ENCODE measurements around the gene KCNK5. TPM values are rescaled to one million over a fixed set of nuclear protein-coding genes. Genes with fewer than 3 reads are reported as not detected.

Gene KCNK5
- polyA plus RNA-seq, 1 donor from 2014 or later: not detected

- Histone ChIP-seq H3K4me3 (ENCODE audit: low read length) (no peak overlapping the region), H3K9me3 (ENCODE audit: low read length) (no peaks in the 10 kb centered on the region), H3K27me3 (ENCODE audit: insufficient read depth, low read depth, low read length) (no peaks in the 10 kb centered on the region), H3K9me2 (ENCODE audit: insufficient read depth, low read length) (no peaks in the 10 kb centered on the region), H3F3A (ENCODE audit: insufficient read depth, low read length, poor library complexity, severe bottlenecking) (no peaks in the 10 kb centered on the region), H3K9ac (ENCODE audit: low read length) (no peak overlapping the region), H3K27ac (ENCODE audit: low read length) (no peak overlapping the region), H3K4me2 (ENCODE audit: low read length) (no peak overlapping the region), H2AFZ (ENCODE audit: low read depth, low read length) (no peak overlapping the region), H3K79me2 (replicated peaks; ENCODE audit: insufficient read depth, low read length) (no peaks in the 10 kb centered on the region), H4K20me1 (ENCODE audit: insufficient read depth) (no peaks in the 10 kb centered on the region), H3K36me3 (ENCODE audit: insufficient read depth, low read length) (no peaks in the 10 kb centered on the region)
- TF ChIP-seq SMC3 (conservative IDR thresholded peaks at IDR 0.05; ENCODE audit: poor library complexity) (no peak), MXI1 (conservative IDR thresholded peaks at IDR 0.05; ENCODE audit: poor library complexity, severe bottlenecking) (no peak), TAF1 (IDR thresholded peaks at IDR 0.05; ENCODE audit: low read depth) (no peak), REST (IDR thresholded peaks at IDR 0.05; ENCODE audit: borderline replicate concordance) (no peak), RAD21 (conservative IDR thresholded peaks at IDR 0.05) (no peak), EZH2 (IDR thresholded peaks at IDR 0.05; ENCODE audit: borderline replicate concordance, insufficient read depth, low read length, poor library complexity, severe bottlenecking) (no peak), POLR2AphosphoS5 (IDR thresholded peaks at IDR 0.05) (no peak), CTCF (IDR thresholded peaks at IDR 0.05; ENCODE audit: poor library complexity, severe bottlenecking) (no peak), EP300 (conservative IDR thresholded peaks at IDR 0.05; ENCODE audit: poor library complexity, severe bottlenecking) (no peak)
These were observed 41.2 kb downstream of the KCNK5 start for GRCh38 chr6:39188098-39188450.

GRCh38 chr6:39184906-39185580 is 44.2 kb downstream of the KCNK5 start:
- TF ChIP-seq CTCF (IDR thresholded peaks at IDR 0.05; ENCODE audit: poor library complexity, severe bottlenecking) (no peak), POLR2AphosphoS5 (IDR thresholded peaks at IDR 0.05) (no peak), EP300 (conservative IDR thresholded peaks at IDR 0.05; ENCODE audit: poor library complexity, severe bottlenecking) (no peak), SMC3 (conservative IDR thresholded peaks at IDR 0.05; ENCODE audit: poor library complexity) (no peak), MXI1 (conservative IDR thresholded peaks at IDR 0.05; ENCODE audit: poor library complexity, severe bottlenecking) (no peak)
- no peaks in the 10 kb centered on the region for H3K9me2 ChIP-seq (ENCODE audit: insufficient read depth, low read length)

More at GRCh38 chr6:39184906-39185580, 44.2 kb downstream of the KCNK5 start:
- H3K9ac ChIP-seq (ENCODE audit: low read length): no peak overlapping the region
- no peaks in the 10 kb centered on the region for H3K79me2 ChIP-seq (replicated peaks; ENCODE audit: insufficient read depth, low read length)
- no peaks in the 10 kb centered on the region for H3F3A ChIP-seq (ENCODE audit: insufficient read depth, low read length, poor library complexity, severe bottlenecking)
- no peak overlapping the region for H3K4me3 ChIP-seq (ENCODE audit: low read length)
- H4K20me1 ChIP-seq (ENCODE audit: insufficient read depth): no peaks in the 10 kb centered on the region
- H3K4me2 ChIP-seq (ENCODE audit: low read length): no peak overlapping the region
- no peak overlapping the region for H2AFZ ChIP-seq (ENCODE audit: low read depth, low read length)
- H3K27ac ChIP-seq (ENCODE audit: low read length): no peak overlapping the region
- H3K36me3 ChIP-seq (ENCODE audit: insufficient read depth, low read length): no peaks in the 10 kb centered on the region
- no peaks in the 10 kb centered on the region for H3K9me3 ChIP-seq (ENCODE audit: low read length)
- H3K27me3 ChIP-seq (ENCODE audit: insufficient read depth, low read depth, low read length): no peaks in the 10 kb centered on the region

Data from neural cell (in vitro differentiated cells).